ENCODE data around the gene PGAP1. TPM values are rescaled to one million over a fixed set of nuclear protein-coding genes. Genes with fewer than 3 reads are reported as not detected.

The PGAP1 gene
- total and polyA plus RNA-seq, 7 experiments from 2014 or later = 1.6 to 48.4 (median 6.4) TPM

GRCh38 chr2:196961889-196962288 is 35.4 kb upstream of the PGAP1 start:
- ATAC-seq = peak; percentile 54
- ChIA-PET CTCF (no interaction called here), POLR2A (no interaction called here)
- Mint-ChIP-seq H3K9me3 (peaks cover 0 to 9% (median 0%) of the 10 kb centered on the region in 11 donors), H3K27ac (peak overlapping the region in 2 of 9 donors; percentile 16 to 47), H3K36me3 (peaks cover 0 to 29% (median 11%) of the 10 kb centered on the region in 5 donors), H3K27me3 (no peaks in the 10 kb centered on the region), H3K4me3 (peak overlapping the region in 1 of 10 donors; percentile 31), H3K4me1 (peaks cover 0 to 27% (median 0%) of the 10 kb centered on the region in 7 donors)
- DNase-seq = no peak
- Histone ChIP-seq H3K4me1 (ENCODE audit: control insufficient read depth in 2 of 2, insufficient read depth in 2 of 2, low read length in 2 of 2) (no peaks in the 10 kb centered on the region), H3K27me3 (ENCODE audit: control insufficient read depth in 2 of 2, insufficient read depth in 2 of 2, low read length in 2 of 2) (no peaks in the 10 kb centered on the region), H3K36me3 (ENCODE audit: control insufficient read depth in 2 of 3, insufficient read depth in 3 of 3, low read length in 3 of 3) (no peaks in the 10 kb centered on the region), H3K9me3 (ENCODE audit: control insufficient read depth in 2 of 3, low read length in 3 of 3) (no peaks in the 10 kb centered on the region), H3K27ac (ENCODE audit: low read depth, low read length) (no peak overlapping the region), H3K4me3 (ENCODE audit: low read length) (no peak overlapping the region)
- intact Hi-C loops (cut with micrococcal nuclease) = loop anchor here in 1 of 2 donors (2.0 to 5.0 kb wide), 2 partner anchors 15 to 35 kb away; partner anchors contain the start of gene PGAP1

DNA sequence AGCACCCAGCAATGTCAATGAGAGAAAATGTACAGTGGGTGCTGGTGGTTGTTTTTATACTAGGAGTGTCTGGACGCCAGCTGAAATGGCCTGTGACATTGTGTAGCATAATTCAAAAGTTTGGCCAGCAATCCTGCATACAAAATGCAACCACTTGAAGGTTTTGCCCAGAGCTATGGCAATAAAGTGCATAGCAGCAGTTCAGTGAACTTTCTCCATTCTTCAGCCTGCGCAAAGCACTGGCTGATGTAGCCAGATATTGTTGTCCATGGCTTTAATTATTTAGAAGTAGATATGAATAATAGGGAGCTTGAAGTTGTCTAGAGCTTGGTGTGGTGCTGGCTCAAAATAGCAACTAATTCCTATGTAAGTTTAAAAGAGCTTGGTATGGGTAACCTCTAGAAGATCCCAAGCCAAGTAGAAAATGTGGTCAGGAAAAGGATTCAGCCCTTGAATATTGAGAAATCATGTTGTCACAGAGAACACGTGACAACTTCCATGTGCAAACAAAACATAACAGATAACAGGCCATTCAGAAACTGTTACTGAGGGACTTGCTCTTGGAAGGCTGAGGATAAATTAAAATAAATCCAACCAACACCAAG is 33.3 kb upstream of the PGAP1 start:
- DNase-seq (no peak), ATAC-seq (no peak)
- Mint-ChIP-seq H3K36me3 (peaks cover 0 to 26% (median 11%) of the 10 kb centered on the region in 5 donors), H3K4me3 (no peak overlapping the region), H3K27me3 (no peaks in the 10 kb centered on the region), H3K9me3 (peaks cover 0 to 9% (median 0%) of the 10 kb centered on the region in 11 donors), H3K27ac (no peak overlapping the region), H3K4me1 (peaks cover 0 to 27% (median 0%) of the 10 kb centered on the region in 7 donors)
- intact Hi-C loops (cut with micrococcal nuclease) = loop anchor here in 1 of 2 donors (5.0 kb wide), 1 partner anchor 33 kb away; the partner anchor contains the start of gene PGAP1
- Histone ChIP-seq H3K27me3 (ENCODE audit: control insufficient read depth in 2 of 2, insufficient read depth in 2 of 2, low read length in 2 of 2) (no peaks in the 10 kb centered on the region), H3K27ac (ENCODE audit: low read depth, low read length) (no peak overlapping the region), H3K36me3 (ENCODE audit: control insufficient read depth in 2 of 3, insufficient read depth in 3 of 3, low read length in 3 of 3) (no peaks in the 10 kb centered on the region), H3K9me3 (ENCODE audit: control insufficient read depth in 2 of 3, low read length in 3 of 3) (no peaks in the 10 kb centered on the region), H3K4me1 (ENCODE audit: control insufficient read depth in 2 of 2, insufficient read depth in 2 of 2, low read length in 2 of 2) (no peaks in the 10 kb centered on the region), H3K4me3 (ENCODE audit: low read length) (no peak overlapping the region)
- CTCF ChIA-PET = no interaction called here
- POLR2A ChIA-PET = no interaction called here

GRCh38 chr2:196959281-196959680 is 32.8 kb upstream of the PGAP1 start:
- Mint-ChIP-seq H3K4me1 (peaks cover 0 to 27% (median 0%) of the 10 kb centered on the region in 7 donors), H3K9me3 (peaks cover 0 to 9% (median 0%) of the 10 kb centered on the region in 11 donors), H3K4me3 (no peak overlapping the region), H3K27ac (no peak overlapping the region), H3K27me3 (peaks cover 0 to 3% (median 0%) of the 10 kb centered on the region in 5 donors), H3K36me3 (peaks cover 0 to 26% (median 11%) of the 10 kb centered on the region in 5 donors)
- POLR2A ChIA-PET = no interaction called here
- ATAC-seq (no peak), DNase-seq (no peak)
- Histone ChIP-seq H3K9me3 (ENCODE audit: control insufficient read depth in 2 of 3, low read length in 3 of 3) (no peaks in the 10 kb centered on the region), H3K27me3 (ENCODE audit: control insufficient read depth in 2 of 2, insufficient read depth in 2 of 2, low read length in 2 of 2) (no peaks in the 10 kb centered on the region), H3K4me1 (ENCODE audit: control insufficient read depth in 2 of 2, insufficient read depth in 2 of 2, low read length in 2 of 2) (no peaks in the 10 kb centered on the region), H3K36me3 (ENCODE audit: control insufficient read depth in 2 of 3, insufficient read depth in 3 of 3, low read length in 3 of 3) (no peaks in the 10 kb centered on the region), H3K27ac (ENCODE audit: low read depth, low read length) (no peak overlapping the region), H3K4me3 (ENCODE audit: low read length) (no peak overlapping the region)
- CTCF ChIA-PET = no interaction called here
- intact Hi-C loops (cut with micrococcal nuclease) = no loop called here

DNA sequence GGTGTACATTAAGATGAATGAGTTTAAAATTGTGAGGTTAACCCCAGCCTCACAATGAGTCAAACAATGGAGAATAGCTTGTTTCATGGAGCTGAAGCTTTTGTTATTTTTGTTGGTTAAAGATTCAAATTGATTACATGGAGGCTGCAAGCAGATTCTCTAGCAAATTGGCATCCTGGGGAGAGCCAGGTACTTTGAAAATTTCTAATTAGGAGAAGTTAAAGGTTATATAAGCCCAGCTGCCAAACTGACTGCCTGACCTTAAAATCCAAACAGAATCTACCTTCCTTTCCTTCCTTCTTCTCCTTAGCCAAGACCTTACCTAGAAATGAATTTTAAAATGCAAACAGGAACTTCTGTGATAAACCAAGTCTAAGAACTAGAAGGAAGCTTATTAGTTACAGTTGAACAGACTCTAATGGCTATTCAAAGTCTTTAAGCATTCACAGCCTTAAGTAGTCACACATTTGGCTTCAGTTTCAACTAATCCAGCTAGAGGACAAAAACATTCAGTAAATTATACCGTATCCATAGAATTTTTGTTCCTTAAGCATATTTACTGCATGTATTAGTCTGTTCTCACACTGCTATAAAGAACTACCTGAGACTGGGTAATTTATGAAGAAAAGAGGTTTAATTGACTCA is 31.5 kb upstream of the PGAP1 start:
- Mint-ChIP-seq H3K27ac (no peak overlapping the region), H3K9me3 (peaks cover 0 to 9% (median 0%) of the 10 kb centered on the region in 11 donors), H3K4me3 (no peak overlapping the region), H3K36me3 (peaks cover 0 to 25% (median 11%) of the 10 kb centered on the region in 5 donors), H3K4me1 (peaks cover 0 to 20% (median 0%) of the 10 kb centered on the region in 7 donors), H3K27me3 (peaks cover 0 to 3% (median 0%) of the 10 kb centered on the region in 5 donors)
- intact Hi-C loops (cut with micrococcal nuclease) = no loop called here
- Histone ChIP-seq H3K9me3 (ENCODE audit: control insufficient read depth in 2 of 3, low read length in 3 of 3) (no peaks in the 10 kb centered on the region), H3K27me3 (ENCODE audit: control insufficient read depth in 2 of 2, insufficient read depth in 2 of 2, low read length in 2 of 2) (no peaks in the 10 kb centered on the region), H3K36me3 (ENCODE audit: control insufficient read depth in 2 of 3, insufficient read depth in 3 of 3, low read length in 3 of 3) (no peaks in the 10 kb centered on the region), H3K4me1 (ENCODE audit: control insufficient read depth in 2 of 2, insufficient read depth in 2 of 2, low read length in 2 of 2) (no peaks in the 10 kb centered on the region), H3K4me3 (ENCODE audit: low read length) (no peak overlapping the region), H3K27ac (ENCODE audit: low read depth, low read length) (no peak overlapping the region)
- CTCF ChIA-PET = no interaction called here
- POLR2A ChIA-PET = no interaction called here
- no peak for ATAC-seq
- DNase-seq = no peak

- no peaks in the 10 kb centered on the region for H3K36me3 ChIP-seq (ENCODE audit: control insufficient read depth in 2 of 3, insufficient read depth in 3 of 3, low read length in 3 of 3)
- no peak overlapping the region for H3K4me3 Mint-ChIP-seq
- ATAC-seq = no peak
- no peaks in the 10 kb centered on the region for H3K4me1 ChIP-seq (ENCODE audit: control insufficient read depth in 2 of 2, insufficient read depth in 2 of 2, low read length in 2 of 2)
- H3K27ac ChIP-seq (ENCODE audit: low read depth, low read length) = no peak overlapping the region
- H3K36me3 Mint-ChIP-seq = peaks cover 0 to 21% (median 9%) of the 10 kb centered on the region in 5 donors
- peaks cover 0 to 16% (median 0%) of the 10 kb centered on the region in 7 donors for H3K4me1 Mint-ChIP-seq
- peaks cover 0 to 9% (median 0%) of the 10 kb centered on the region in 11 donors for H3K9me3 Mint-ChIP-seq
- ChIA-PET POLR2A (no interaction called here), CTCF (no interaction called here)
- no peaks in the 10 kb centered on the region for H3K9me3 ChIP-seq (ENCODE audit: control insufficient read depth in 2 of 3, low read length in 3 of 3)
- H3K27ac Mint-ChIP-seq = no peak overlapping the region
- H3K4me3 ChIP-seq (ENCODE audit: low read length) = no peak overlapping the region
- intact Hi-C loops (cut with micrococcal nuclease) = no loop called here
- no peak for DNase-seq
- H3K27me3 ChIP-seq (ENCODE audit: control insufficient read depth in 2 of 2, insufficient read depth in 2 of 2, low read length in 2 of 2) = no peaks in the 10 kb centered on the region
- H3K27me3 Mint-ChIP-seq = peaks cover 0 to 3% (median 0%) of the 10 kb centered on the region in 5 donors
Observed at GRCh38 chr2:196957442-196957841, 30.9 kb upstream of the PGAP1 start.

DNA sequence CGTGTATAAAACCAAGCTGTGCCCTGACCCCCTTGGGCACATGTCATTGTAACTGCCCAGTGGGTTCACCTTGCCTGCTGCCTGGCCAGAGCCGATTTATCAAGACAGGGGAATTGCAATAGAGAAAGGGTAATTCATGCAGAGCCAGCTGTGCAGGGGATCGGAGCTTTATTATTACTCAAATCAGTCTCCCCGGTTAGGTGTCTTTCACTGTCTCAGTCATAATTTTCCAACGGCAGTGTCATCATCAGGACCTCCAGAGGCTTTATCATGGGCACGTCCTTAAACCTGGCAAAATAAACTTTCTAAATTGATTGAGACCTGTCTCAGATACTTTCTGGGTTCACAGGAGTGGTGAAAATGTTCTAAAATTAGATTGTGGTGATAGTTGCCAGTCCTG is 29.6 kb upstream of the PGAP1 start:
- Histone ChIP-seq H3K36me3 (ENCODE audit: control insufficient read depth in 2 of 3, insufficient read depth in 3 of 3, low read length in 3 of 3) (no peaks in the 10 kb centered on the region), H3K4me3 (ENCODE audit: low read length) (no peak overlapping the region), H3K27me3 (ENCODE audit: control insufficient read depth in 2 of 2, insufficient read depth in 2 of 2, low read length in 2 of 2) (no peaks in the 10 kb centered on the region), H3K9me3 (ENCODE audit: control insufficient read depth in 2 of 3, low read length in 3 of 3) (no peaks in the 10 kb centered on the region), H3K4me1 (ENCODE audit: control insufficient read depth in 2 of 2, insufficient read depth in 2 of 2, low read length in 2 of 2) (no peaks in the 10 kb centered on the region), H3K27ac (ENCODE audit: low read depth, low read length) (no peak overlapping the region)
- peaks cover 0 to 21% (median 3%) of the 10 kb centered on the region in 5 donors for H3K36me3 Mint-ChIP-seq
- H3K9me3 Mint-ChIP-seq = peaks cover 0 to 11% (median 0%) of the 10 kb centered on the region in 11 donors
- H3K4me3 Mint-ChIP-seq = no peak overlapping the region
- no peak for DNase-seq
- intact Hi-C loops (cut with micrococcal nuclease) = no loop called here
- no peak overlapping the region for H3K27ac Mint-ChIP-seq
- ChIA-PET POLR2A (no interaction called here), CTCF (no interaction called here)
- peaks cover 0 to 3% (median 0%) of the 10 kb centered on the region in 5 donors for H3K27me3 Mint-ChIP-seq
- peaks cover 0 to 4% (median 0%) of the 10 kb centered on the region in 7 donors for H3K4me1 Mint-ChIP-seq
- ATAC-seq = no peak
